Activated T-cell treated with anti-CD3 and anti-CD28 coated beads, Interleukin-2, amount 50 U/mL, for 72 hours (primary cell): ENCODE results near the gene CFAP20. TPM values are rescaled to one million over a fixed set of nuclear protein-coding genes. Genes with fewer than 3 reads are reported as not detected.

ENCODE experiments used
- total RNA-seq, 2 donors: library from RNA; stranded (reverse); gene quantifications; one replicate each; pipeline ENCODE4 v1.2.3, GENCODE V29; 2022

CFAP20 gene
- total RNA-seq, 2 donors from 2014 or later: 37.6 to 42.4 TPM

Other genes starting within 250 kb of the CFAP20 start
- gene CNGB1, start 158.3 kb downstream of the CFAP20 start, total RNA-seq: not detected
- 10 to 100 TPM; 12.0 to 12.7 TPM for gene ZNF319, start 128.7 kb downstream of the CFAP20 start, total RNA-seq
- 10 to 100 TPM; 38.9 to 45.0 TPM for gene USB1, start 128.0 kb downstream of the CFAP20 start, total RNA-seq
- under 1 TPM; 0.76 to 0.84 TPM for gene MMP15, start 103.6 kb downstream of the CFAP20 start, total RNA-seq
- gene CSNK2A2, start 68.7 kb upstream of the CFAP20 start, total RNA-seq: 100 to 1,000 TPM; 121 to 133 TPM
- gene PRSS54, start 165.6 kb upstream of the CFAP20 start, total RNA-seq: not detected